Astrocyte (in vitro differentiated cells and primary cell): ENCODE measurements around the gene SIRPB1. TPM values are rescaled to one million over a fixed set of nuclear protein-coding genes. Genes with fewer than 3 reads are reported as not detected.

Experiments used
- DNase-seq: peaks from one replicate; pipeline ENCODE4 v3.0.0-alpha.2; 2010; ENCODE audit warnings: low read depth
- FAIRE-seq: peaks from 2 replicates; lab custom pipeline; 2011; peaks lifted over from hg19 to GRCh38; lab: Jason Lieb, UNC
- H2AFZ ChIP-seq: 2 replicates; pipeline ENCODE4 v1.6.0; 2012; ENCODE audit warnings: low read depth, low read length, inconsistent platforms
- H3K27ac ChIP-seq: 2 replicates; pipeline ENCODE4 v1.5.1; 2011; ENCODE audit warnings: low read depth, low read length, inconsistent platforms
- H3K27me3 ChIP-seq: 2 replicates; pipeline ENCODE4 v1.6.0; 2011; ENCODE audit warnings: low read length, inconsistent platforms; ENCODE audit not compliant: insufficient read depth
- H3K36me3 ChIP-seq: 2 replicates; pipeline ENCODE4 v1.5.1; 2011; ENCODE audit warnings: low read length, inconsistent platforms; ENCODE audit not compliant: insufficient read depth
- H3K4me1 ChIP-seq: 2 replicates; pipeline ENCODE4 v1.5.1; 2011; ENCODE audit warnings: low read length, inconsistent platforms; ENCODE audit not compliant: insufficient read depth
- H3K4me2 ChIP-seq: 2 replicates; pipeline ENCODE4 v1.6.0; 2012; ENCODE audit warnings: low read length, inconsistent platforms
- H3K4me3 ChIP-seq: 2 replicates; pipeline ENCODE4 v1.5.1; 2011; ENCODE audit warnings: low read depth, mild to moderate bottlenecking, low read length, inconsistent platforms; ENCODE audit not compliant: insufficient read depth
- H3K79me2 ChIP-seq: 2 replicates; pipeline ENCODE4 v1.6.0; 2012; ENCODE audit warnings: mild to moderate bottlenecking, low read length, inconsistent platforms; ENCODE audit not compliant: insufficient read depth
- H3K9ac ChIP-seq: 2 replicates; pipeline ENCODE4 v1.6.0; 2012; ENCODE audit warnings: mild to moderate bottlenecking, low read length, inconsistent platforms
- H3K9me3 ChIP-seq: 2 replicates; pipeline ENCODE4 v1.5.1; 2012; ENCODE audit warnings: low read depth, mild to moderate bottlenecking, low read length, inconsistent platforms; ENCODE audit not compliant: insufficient read depth
- H4K20me1 ChIP-seq: 2 replicates; pipeline ENCODE4 v1.6.0; 2012; ENCODE audit warnings: low read length, inconsistent platforms; ENCODE audit not compliant: insufficient read depth
- H3K27ac Mint-ChIP-seq: one replicate; pipeline ENCODE4 v1.8.0; 2021; ENCODE audit warnings: mild to moderate bottlenecking, mixed read lengths; ENCODE audit not compliant: unreplicated experiment
- H3K27me3 Mint-ChIP-seq: one replicate; pipeline ENCODE4 v1.8.0; 2021; ENCODE audit warnings: low read depth, mixed read lengths; ENCODE audit not compliant: unreplicated experiment
- H3K36me3 Mint-ChIP-seq: one replicate; pipeline ENCODE4 v1.8.0; 2021; ENCODE audit warnings: low read depth, mixed read lengths; ENCODE audit not compliant: unreplicated experiment
- H3K4me1 Mint-ChIP-seq: one replicate; pipeline ENCODE4 v1.8.0; 2021; ENCODE audit warnings: low read depth, mixed read lengths; ENCODE audit not compliant: unreplicated experiment
- H3K4me3 Mint-ChIP-seq: one replicate; pipeline ENCODE4 v1.8.0; 2021; ENCODE audit warnings: mild to moderate bottlenecking, moderate library complexity, mixed read lengths; ENCODE audit not compliant: unreplicated experiment
- H3K9me3 Mint-ChIP-seq: one replicate; pipeline ENCODE4 v1.8.0; 2021; ENCODE audit warnings: mild to moderate bottlenecking, mixed read lengths; ENCODE audit not compliant: unreplicated experiment
- EZH2 ChIP-seq: IDR thresholded peaks from 2 replicates; pipeline ENCODE4 v1.6.1; 2012; ENCODE audit warnings: mild to moderate bottlenecking, low read length, inconsistent platforms; ENCODE audit not compliant: insufficient read depth
- total RNA-seq: library from RNA; stranded (reverse); gene quantifications from 2 replicates; pipeline ENCODE4 v1.2.1, GENCODE V29; 2021
- TF ChIP-seq, protein P1 (sequence below): IDR thresholded peaks from 2 replicates; pipeline ENCODE4 v1.5.1; 2011; ENCODE audit warnings: low read depth, mild to moderate bottlenecking, inconsistent platforms, low read length, moderate library complexity; ENCODE audit not compliant: insufficient read depth

SIRPB1 gene
- total RNA-seq, 1 donor from 2014 or later, result not detected

DNA sequence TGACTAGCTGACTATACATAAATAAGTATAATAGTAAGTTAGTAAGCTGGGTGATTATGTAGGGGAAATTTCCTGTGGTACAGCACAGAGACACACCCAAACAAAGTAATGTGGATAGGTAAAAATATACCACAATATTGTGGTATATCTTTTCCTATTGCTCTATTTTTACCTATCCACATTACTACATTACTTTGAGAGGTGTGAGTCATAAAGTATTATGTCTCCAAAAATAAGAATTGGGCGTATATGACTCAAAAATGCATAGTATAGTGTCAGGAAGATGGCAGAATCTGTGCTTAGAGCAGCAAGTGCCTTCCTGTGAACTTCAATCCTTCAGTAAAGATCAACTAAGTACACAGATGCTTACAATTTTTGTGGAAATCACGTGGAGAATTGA lies 40.4 kb upstream of the SIRPB1 start:
- no peak overlapping the region for H3K4me3 Mint-ChIP-seq
- Histone ChIP-seq H3K27ac (no peak overlapping the region), H3K4me1 (no peaks in the 10 kb centered on the region), H3K9ac (no peak overlapping the region), H3K27me3 (peaks cover 4% of the 10 kb centered on the region), H4K20me1 (no peaks in the 10 kb centered on the region), H2AFZ (no peak overlapping the region), H3K9me3 (no peaks in the 10 kb centered on the region), H3K4me3 (no peak overlapping the region), H3K36me3 (no peaks in the 10 kb centered on the region), H3K4me2 (no peak overlapping the region), H3K79me2 (no peaks in the 10 kb centered on the region)
- H3K4me1 Mint-ChIP-seq, result peaks cover 6% of the 10 kb centered on the region
- DNase-seq (no peak), FAIRE-seq (no peak)
- H3K27me3 Mint-ChIP-seq, result peaks cover 2% of the 10 kb centered on the region
- no peaks in the 10 kb centered on the region for H3K36me3 Mint-ChIP-seq
- no peak overlapping the region for H3K27ac Mint-ChIP-seq
- H3K9me3 Mint-ChIP-seq, result peaks cover 4% of the 10 kb centered on the region
- no peak for TF ChIP-seq EZH2
- TF ChIP-seq, protein P1, sequence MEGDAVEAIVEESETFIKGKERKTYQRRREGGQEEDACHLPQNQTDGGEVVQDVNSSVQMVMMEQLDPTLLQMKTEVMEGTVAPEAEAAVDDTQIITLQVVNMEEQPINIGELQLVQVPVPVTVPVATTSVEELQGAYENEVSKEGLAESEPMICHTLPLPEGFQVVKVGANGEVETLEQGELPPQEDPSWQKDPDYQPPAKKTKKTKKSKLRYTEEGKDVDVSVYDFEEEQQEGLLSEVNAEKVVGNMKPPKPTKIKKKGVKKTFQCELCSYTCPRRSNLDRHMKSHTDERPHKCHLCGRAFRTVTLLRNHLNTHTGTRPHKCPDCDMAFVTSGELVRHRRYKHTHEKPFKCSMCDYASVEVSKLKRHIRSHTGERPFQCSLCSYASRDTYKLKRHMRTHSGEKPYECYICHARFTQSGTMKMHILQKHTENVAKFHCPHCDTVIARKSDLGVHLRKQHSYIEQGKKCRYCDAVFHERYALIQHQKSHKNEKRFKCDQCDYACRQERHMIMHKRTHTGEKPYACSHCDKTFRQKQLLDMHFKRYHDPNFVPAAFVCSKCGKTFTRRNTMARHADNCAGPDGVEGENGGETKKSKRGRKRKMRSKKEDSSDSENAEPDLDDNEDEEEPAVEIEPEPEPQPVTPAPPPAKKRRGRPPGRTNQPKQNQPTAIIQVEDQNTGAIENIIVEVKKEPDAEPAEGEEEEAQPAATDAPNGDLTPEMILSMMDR, result no peak

DNA sequence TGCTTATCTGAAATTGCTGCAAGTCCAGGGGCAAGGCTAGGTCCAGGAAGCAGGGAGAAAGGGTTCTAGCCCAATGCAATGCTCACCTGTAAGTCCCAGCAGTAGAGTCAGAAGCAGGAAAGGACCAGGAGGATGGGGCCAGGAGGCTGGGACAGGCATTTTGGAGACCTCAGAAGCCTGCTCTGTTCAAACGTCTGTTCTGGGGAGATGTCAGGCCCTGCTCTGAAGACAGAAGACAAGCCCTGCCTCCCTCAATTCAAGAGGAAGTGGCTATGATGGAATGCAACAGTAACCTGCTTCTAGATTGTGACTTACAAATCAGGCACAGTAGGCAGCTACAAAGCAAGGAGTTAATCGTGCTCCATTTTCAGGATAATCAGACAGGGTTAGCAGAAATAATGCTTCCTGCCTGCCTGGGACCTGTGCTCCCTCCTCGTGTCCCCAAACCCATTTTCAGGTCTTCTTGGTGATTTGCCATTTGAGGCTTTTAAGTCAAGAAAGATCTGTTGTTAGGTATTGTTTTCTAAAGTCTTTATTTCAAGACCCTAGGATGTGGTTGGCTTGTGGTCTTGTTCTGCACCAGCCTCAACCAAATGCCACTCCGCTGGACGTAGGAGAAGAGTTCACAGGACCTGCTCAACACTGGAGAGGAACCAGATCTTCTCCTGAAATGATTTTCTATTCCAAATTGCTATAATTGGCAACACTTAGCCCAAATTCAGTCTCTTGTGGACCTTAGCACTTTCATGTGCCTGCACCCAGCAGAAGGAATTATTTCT lies 37.9 kb upstream of the SIRPB1 start, which contains the start of gene SIRPG:
SIRPG (minus strand) TSS at position 224 of the 779 bp plus-strand sequence; CDS start at position 159, 65 bp downstream.
- Histone ChIP-seq H3K27me3 (peaks cover 4% of the 10 kb centered on the region), H3K4me2 (no peak within 1 kb of the TSS), H2AFZ (no peak within 1 kb of the TSS), H3K27ac (no peak within 1 kb of the TSS), H3K79me2 (no peaks in the 10 kb centered on the region), H4K20me1 (no peaks in the 10 kb centered on the region), H3K4me3 (no peak within 1 kb of the TSS), H3K4me1 (no peaks in the 10 kb centered on the region), H3K9ac (no peak within 1 kb of the TSS), H3K36me3 (no peaks in the 10 kb centered on the region), H3K9me3 (no peaks in the 10 kb centered on the region)
- Mint-ChIP-seq H3K9me3 (no peaks in the 10 kb centered on the region), H3K27me3 (peaks cover 2% of the 10 kb centered on the region), H3K36me3 (no peaks in the 10 kb centered on the region), H3K27ac (no peak within 1 kb of the TSS), H3K4me1 (no peaks in the 10 kb centered on the region), H3K4me3 (no peak within 1 kb of the TSS)
- no peak for DNase-seq
- TF ChIP-seq, protein P1, result no peak
- no peak for TF ChIP-seq EZH2
- no peak for FAIRE-seq

DNA sequence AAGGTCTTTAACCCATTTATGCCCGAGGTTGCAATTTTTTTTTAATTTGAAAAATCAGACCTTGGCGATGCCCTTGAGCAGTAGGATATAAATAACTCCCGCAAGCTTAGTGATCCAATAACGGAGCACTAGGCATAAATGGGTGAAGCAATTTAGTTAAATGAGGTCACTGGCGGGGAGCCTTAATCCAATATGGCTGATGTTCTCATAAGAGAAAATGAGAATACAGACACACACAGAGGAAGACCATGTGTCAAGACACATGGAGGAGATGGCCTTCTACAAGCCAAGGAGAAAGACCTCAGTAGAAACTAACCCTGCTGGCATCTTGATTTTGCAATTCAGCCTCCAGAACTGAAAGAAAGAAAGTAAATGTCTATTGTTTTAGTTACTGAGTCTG lies 37.0 kb upstream of the SIRPB1 start:
- Histone ChIP-seq H3K27me3 (peaks cover 4% of the 10 kb centered on the region), H3K79me2 (no peaks in the 10 kb centered on the region), H2AFZ (no peak overlapping the region), H3K27ac (no peak overlapping the region), H3K4me3 (no peak overlapping the region), H3K36me3 (no peaks in the 10 kb centered on the region), H3K4me1 (no peaks in the 10 kb centered on the region), H3K9me3 (no peaks in the 10 kb centered on the region), H3K9ac (no peak overlapping the region), H4K20me1 (no peaks in the 10 kb centered on the region), H3K4me2 (no peak overlapping the region)
- FAIRE-seq, result no peak
- no peak overlapping the region for H3K27ac Mint-ChIP-seq
- no peaks in the 10 kb centered on the region for H3K9me3 Mint-ChIP-seq
- TF ChIP-seq EZH2, result no peak
- TF ChIP-seq, protein P1, result no peak
- no peak for DNase-seq
- H3K27me3 Mint-ChIP-seq, result peaks cover 2% of the 10 kb centered on the region
- no peaks in the 10 kb centered on the region for H3K36me3 Mint-ChIP-seq
- H3K4me3 Mint-ChIP-seq, result no peak overlapping the region
- H3K4me1 Mint-ChIP-seq, result no peaks in the 10 kb centered on the region
